OCI-LY7 (cell line): Measurements from ENCODE around the gene IL22RA2. TPM values are rescaled to one million over a fixed set of nuclear protein-coding genes. Genes with fewer than 3 reads are reported as not detected.

Source experiments
- BruUV-seq: library from RNA; stranded (reverse); fragments of 400-500 nt; replicated peaks from 2 replicates; lab custom pipeline; 2021; lab: Mats Ljungman, UMichigan
- CTCF ChIA-PET: fragments of 300-600 bp; sonication (Branson Sonifier 250); formaldehyde crosslinking; loops from one replicate; lab custom pipeline; 2022; ENCODE audit warnings: antibody characterized with exemption; ENCODE audit not compliant: unreplicated experiment; lab: Charles Lee
- POLR2A ChIA-PET: fragments of 300-600 bp; sonication (Branson Sonifier 250); formaldehyde crosslinking; loops from one replicate; lab custom pipeline; 2022; ENCODE audit warnings: antibody characterized with exemption; lab: Charles Lee
- DNase-seq: peaks from one replicate; pipeline ENCODE4 v3.0.0-alpha.2; 2015; ENCODE audit warnings: low spot score
- H2AFZ ChIP-seq: fragments of 200-600 bp; sonication (generic), shearing (Covaris generic); 2 replicates; pipeline ENCODE4 v1.6.1; 2014; ENCODE audit warnings: mild to moderate bottlenecking, antibody characterized with exemption, low read length, moderate library complexity
- H3K27ac ChIP-seq: fragments of 200-600 bp; sonication (generic); 2 replicates; pipeline ENCODE4 v1.5.1; 2014; ENCODE audit warnings: mixed run types, low read depth, mild to moderate bottlenecking, moderate library complexity, low read length, inconsistent platforms; ENCODE audit not compliant: poor library complexity, severe bottlenecking
- H3K36me3 ChIP-seq: fragments of 200-600 bp; sonication (generic); 2 replicates; pipeline ENCODE4 v1.6.1; 2014; ENCODE audit warnings: mild to moderate bottlenecking, antibody characterized with exemption, low read length, moderate library complexity, mixed read lengths; ENCODE audit not compliant: insufficient read depth
- H3K4me1 ChIP-seq: fragments of 200-600 bp; sonication (generic); 2 replicates; pipeline ENCODE4 v1.5.1; 2014; ENCODE audit warnings: mild to moderate bottlenecking, low read length; ENCODE audit not compliant: insufficient read depth, poor library complexity, severe bottlenecking
- H3K4me2 ChIP-seq: fragments of 200-600 bp; sonication (generic); 2 replicates; pipeline ENCODE4 v1.6.1; 2014; ENCODE audit warnings: mild to moderate bottlenecking, low read length
- H3K4me3 ChIP-seq: fragments of 200-600 bp; sonication (generic); 2 replicates; pipeline ENCODE4 v1.5.1; 2014; ENCODE audit warnings: mild to moderate bottlenecking, low read depth, low read length; ENCODE audit not compliant: poor library complexity, severe bottlenecking
- H3K79me2 ChIP-seq: fragments of 200-600 bp; sonication (generic); 2 replicates; pipeline ENCODE4 v1.6.1; 2016; ENCODE audit warnings: low read depth, mild to moderate bottlenecking, low read length, moderate library complexity, mixed read lengths; ENCODE audit not compliant: insufficient read depth
- H3K9me2 ChIP-seq: fragments of 200-600 bp; sonication (generic); 2 replicates; pipeline ENCODE4 v1.6.1; 2016; ENCODE audit warnings: mild to moderate bottlenecking, low read length, mixed read lengths; ENCODE audit not compliant: insufficient read depth
- H3K9me3 ChIP-seq: fragments of 200-600 bp; sonication (generic); 2 replicates; pipeline ENCODE4 v1.6.1; 2014; ENCODE audit warnings: mild to moderate bottlenecking, mixed run types, low read length, mixed read lengths
- H4K20me1 ChIP-seq: fragments of 200-600 bp; sonication (generic); 2 replicates; pipeline ENCODE4 v1.6.1; 2014; ENCODE audit warnings: mild to moderate bottlenecking, antibody characterized with exemption, low read length, moderate library complexity, mixed read lengths; ENCODE audit not compliant: insufficient read depth
- CTCF ChIP-seq: fragments of 200-600 bp; sonication (generic); conservative IDR thresholded peaks from 2 replicates; pipeline ENCODE4 v1.5.1; 2014; ENCODE audit warnings: mild to moderate bottlenecking, antibody characterized with exemption, low read length, moderate library complexity, mixed read lengths
- EZH2phosphoT487 ChIP-seq: fragments of 200-600 bp; sonication (generic); IDR thresholded peaks from 2 replicates; pipeline ENCODE4 v1.6.1; 2018; ENCODE audit warnings: low read depth, borderline replicate concordance, mild to moderate bottlenecking, mixed run types, antibody characterized with exemption, low read length, moderate library complexity, mixed read lengths
- intact Hi-C: fragments of 100-400 bp; cut with micrococcal nuclease; formaldehyde crosslinking; loops from one replicate; pipeline ENCODE4 v1.10.0; 2022; ENCODE audit not compliant: unreplicated experiment
- total RNA-seq, 2 experiments: library from RNA; depleted of rRNA in 1 of 2; stranded (reverse); fragments of >200 nt in 1 of 2; shearing (Covaris generic) in 1 of 2; gene quantifications; 2 replicates each; pipeline ENCODE4 v1.2.3, GENCODE V29; 2014 to 2022

The IL22RA2 gene
- total RNA-seq, 2 experiments from 2014 or later, result not detected

GRCh38 chr6:137097526-137097925, 75.9 kb downstream of the IL22RA2 start:
- Histone ChIP-seq H3K9me2 (no peaks in the 10 kb centered on the region), H3K9me3 (no peaks in the 10 kb centered on the region), H2AFZ (no peak overlapping the region; the same call in 1 of the 2 replicates), H3K36me3 (no peaks in the 10 kb centered on the region; the same call in 1 of the 2 replicates), H3K27ac (no peak overlapping the region), H3K79me2 (no peaks in the 10 kb centered on the region), H3K4me3 (no peak overlapping the region), H3K4me1 (peaks cover 77% of the 10 kb centered on the region), H3K4me2 (peak overlapping the region; percentile 35; the same call in 1 of the 2 replicates), H4K20me1 (no peaks in the 10 kb centered on the region)
- no TSS peak for BruUV-seq
- CTCF ChIA-PET, result interaction anchor here (0.7 kb wide), 1 partner anchor 201 kb away, joined by 3 read pairs; no protein-coding TSS in a partner anchor
- POLR2A ChIA-PET, result interaction anchor here (1.0 to 3.4 kb wide), 6 partner anchors 8 to 216 kb away, joined by 4 to 15 read pairs (median 5); no protein-coding TSS in a partner anchor
- intact Hi-C loops, result loop anchor here (10.0 kb wide), 1 partner anchor 327 kb away; no protein-coding TSS in a partner anchor
- DNase-seq, result no peak
- TF ChIP-seq EZH2phosphoT487, result no peak
- no peak for TF ChIP-seq CTCF

GRCh38 chr6:137097057-137097456, 76.4 kb downstream of the IL22RA2 start:
- Histone ChIP-seq H3K4me1 (peaks cover 72% of the 10 kb centered on the region), H3K79me2 (no peaks in the 10 kb centered on the region), H4K20me1 (no peaks in the 10 kb centered on the region), H2AFZ (peak overlapping the region; percentile 21; the same call in 1 of the 2 replicates), H3K4me3 (no peak overlapping the region), H3K27ac (no peak overlapping the region), H3K36me3 (no peaks in the 10 kb centered on the region; the same call in 1 of the 2 replicates), H3K9me2 (no peaks in the 10 kb centered on the region), H3K9me3 (no peaks in the 10 kb centered on the region), H3K4me2 (peak overlapping the region; percentile 35)
- intact Hi-C loops, result loop anchor here (10.0 kb wide), 1 partner anchor 328 kb away; no protein-coding TSS in a partner anchor
- CTCF ChIA-PET, result no interaction called here
- no peak for DNase-seq
- BruUV-seq, result no TSS peak
- no peak for TF ChIP-seq EZH2phosphoT487
- TF ChIP-seq CTCF, result no peak
- POLR2A ChIA-PET, result interaction anchor here (1.3 to 3.4 kb wide), 4 partner anchors 9 to 135 kb away, joined by 4 to 15 read pairs (median 6); no protein-coding TSS in a partner anchor
